ENCODE measurements around the gene PUM1. TPM values are rescaled to one million over a fixed set of nuclear protein-coding genes. Genes with fewer than 3 reads are reported as not detected.
"Not testable (repeated sequence)": the region's sequence is repeated elsewhere in the genome, so short reads cannot be mapped to it uniquely, and the experiment has no call there.

Gene PUM1
- total RNA-seq, 1 donor from 2014 or later = 105 TPM

DNA sequence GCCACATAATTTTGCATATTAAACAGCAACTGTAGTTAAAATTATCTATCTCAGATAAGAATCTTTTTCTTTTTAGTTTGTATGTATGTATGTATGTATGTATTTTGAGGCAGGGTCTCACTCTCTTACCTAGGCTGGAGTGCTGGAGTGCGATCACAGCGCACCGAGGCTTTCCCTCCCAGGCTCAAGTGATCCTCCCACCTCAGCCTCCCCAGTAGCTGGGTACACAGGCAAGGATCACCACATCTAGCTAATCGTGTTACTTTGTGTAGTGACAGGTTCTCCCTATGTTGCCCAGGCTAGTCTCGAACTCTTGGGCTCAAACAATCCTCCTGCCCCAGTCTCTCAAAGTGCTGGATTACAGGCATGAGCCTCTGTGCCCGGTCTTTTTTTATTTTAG lies 30.5 kb upstream of the PUM1 start:
- Mint-ChIP-seq H3K4me1 (ENCODE audit: low read depth) (peaks cover 19% of the 10 kb centered on the region), H3K9me3 (ENCODE audit: low read depth) (no peaks in the 10 kb centered on the region), H3K4me3 (ENCODE audit: unreplicated experiment) (no peak overlapping the region), H3K27me3 (ENCODE audit: low read depth) (no peaks in the 10 kb centered on the region), H3K36me3 (ENCODE audit: low read depth) (no peaks in the 10 kb centered on the region), H3K27ac (ENCODE audit: unreplicated experiment) (no peak overlapping the region)
- DNase-seq (ENCODE audit: low spot score) = no peak
- no peak for TF ChIP-seq CTCF (IDR thresholded peaks at IDR 0.05)

DNA sequence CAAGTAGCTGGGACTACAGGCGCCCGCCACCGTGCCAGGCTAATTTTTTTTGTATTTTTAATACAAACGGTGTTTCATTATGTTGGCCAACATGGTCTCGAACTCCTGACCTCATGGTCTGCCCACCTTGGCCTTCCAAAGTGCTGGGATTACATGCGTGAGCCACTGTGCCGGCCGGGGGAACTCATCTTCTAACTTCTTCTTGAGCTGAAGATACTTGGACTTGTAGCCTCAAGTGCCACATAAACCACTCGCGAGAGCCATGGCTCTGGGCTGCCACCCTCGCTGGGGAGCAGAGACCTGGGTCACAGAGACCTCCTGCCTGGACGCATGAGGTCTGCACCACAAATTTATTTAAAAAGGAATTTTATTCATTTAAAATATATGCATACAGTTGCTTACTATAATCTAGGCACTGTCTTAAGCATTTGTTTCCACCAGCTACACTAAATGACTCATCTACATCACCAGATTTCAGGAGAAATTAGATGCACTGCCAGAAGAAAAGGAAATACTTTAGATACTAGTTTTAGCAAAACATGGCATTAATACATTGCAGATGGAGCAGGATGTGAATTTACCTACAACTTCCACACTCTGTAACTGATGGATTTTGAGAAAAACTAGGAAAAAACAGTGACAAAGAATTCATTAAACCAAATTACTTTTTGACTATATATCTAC lies 29.9 kb upstream of the PUM1 start:
- TF ChIP-seq CTCF (IDR thresholded peaks at IDR 0.05) = no peak
- Mint-ChIP-seq H3K4me3 (ENCODE audit: unreplicated experiment) (no peak overlapping the region), H3K36me3 (ENCODE audit: low read depth) (no peaks in the 10 kb centered on the region), H3K27me3 (ENCODE audit: low read depth) (no peaks in the 10 kb centered on the region), H3K9me3 (ENCODE audit: low read depth) (no peaks in the 10 kb centered on the region), H3K27ac (ENCODE audit: unreplicated experiment) (peak overlapping the region; percentile 83), H3K4me1 (ENCODE audit: low read depth) (peaks cover 15% of the 10 kb centered on the region)
- DNase-seq (ENCODE audit: low spot score) = no peak

DNA sequence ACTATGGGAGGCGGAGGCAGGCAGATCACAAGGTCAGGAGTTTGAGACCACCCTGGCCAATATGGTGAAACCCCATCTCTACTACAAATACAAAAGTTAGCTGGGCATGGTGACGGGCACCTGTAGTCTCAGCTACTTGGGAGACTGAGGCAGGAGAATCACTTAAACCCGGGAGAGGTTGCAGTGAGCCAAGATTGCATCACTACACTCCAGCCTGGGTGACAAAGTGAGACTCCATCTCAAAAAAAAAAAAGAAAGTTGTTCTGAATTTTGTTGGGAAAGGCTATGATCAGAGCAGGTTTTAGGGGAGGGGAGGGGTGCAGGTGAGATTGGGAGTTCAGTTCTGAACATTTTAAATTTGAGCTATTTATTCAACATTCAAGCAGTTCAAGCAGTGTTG lies 22.6 kb upstream of the PUM1 start:
- H3K27me3 Mint-ChIP-seq (ENCODE audit: low read depth); H3K4me3 Mint-ChIP-seq (ENCODE audit: unreplicated experiment); DNase-seq (ENCODE audit: low spot score); H3K4me1 Mint-ChIP-seq (ENCODE audit: low read depth); H3K9me3 Mint-ChIP-seq (ENCODE audit: low read depth); H3K27ac Mint-ChIP-seq (ENCODE audit: unreplicated experiment); H3K36me3 Mint-ChIP-seq (ENCODE audit: low read depth): not testable (repeated sequence)

DNA sequence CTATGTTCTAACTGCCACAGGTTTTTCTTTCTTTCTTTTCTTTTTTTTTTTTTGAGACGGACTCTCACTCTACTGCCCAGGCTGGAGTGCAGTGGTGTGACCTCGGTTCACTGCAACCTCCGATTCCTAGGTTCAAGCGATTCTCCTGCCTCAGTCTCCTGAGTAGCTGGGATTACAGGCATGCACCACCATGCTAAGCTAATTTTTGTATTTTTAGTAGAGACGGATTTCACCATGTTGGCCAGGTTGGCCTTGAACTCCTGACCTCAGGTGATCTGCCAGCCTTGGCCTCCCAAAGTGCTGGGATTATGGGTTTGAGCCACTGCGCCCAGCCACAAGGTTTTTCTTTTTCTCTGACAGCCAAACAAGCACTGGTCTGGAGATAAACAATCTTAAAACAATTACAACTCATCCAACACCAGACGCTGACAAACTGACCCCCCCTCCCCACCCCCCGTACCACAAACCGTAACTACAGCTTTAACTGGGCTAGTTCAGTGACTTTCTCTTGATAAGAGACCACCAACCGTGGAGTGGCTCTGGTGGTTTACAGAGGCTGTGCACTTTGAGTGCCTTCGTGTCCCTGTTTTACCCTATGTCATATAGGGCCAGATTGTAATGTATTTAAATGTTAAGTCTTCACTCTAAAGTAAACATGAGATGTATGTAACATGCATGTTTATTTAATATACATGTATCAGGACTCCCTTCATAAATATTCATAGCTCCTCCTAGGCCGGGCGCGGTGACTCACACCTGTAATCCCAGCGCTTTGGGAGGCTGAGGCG lies 19.5 kb upstream of the PUM1 start:
- H3K27ac Mint-ChIP-seq (ENCODE audit: unreplicated experiment) = no peak overlapping the region
- no peak overlapping the region for H3K4me3 Mint-ChIP-seq (ENCODE audit: unreplicated experiment)
- H3K4me1 Mint-ChIP-seq (ENCODE audit: low read depth) = no peaks in the 10 kb centered on the region
- H3K27me3 Mint-ChIP-seq (ENCODE audit: low read depth) = no peaks in the 10 kb centered on the region
- no peaks in the 10 kb centered on the region for H3K36me3 Mint-ChIP-seq (ENCODE audit: low read depth)
- TF ChIP-seq CTCF (IDR thresholded peaks at IDR 0.05) = no peak
- no peaks in the 10 kb centered on the region for H3K9me3 Mint-ChIP-seq (ENCODE audit: low read depth)
- DNase-seq (ENCODE audit: low spot score) = peak; percentile 55

DNA sequence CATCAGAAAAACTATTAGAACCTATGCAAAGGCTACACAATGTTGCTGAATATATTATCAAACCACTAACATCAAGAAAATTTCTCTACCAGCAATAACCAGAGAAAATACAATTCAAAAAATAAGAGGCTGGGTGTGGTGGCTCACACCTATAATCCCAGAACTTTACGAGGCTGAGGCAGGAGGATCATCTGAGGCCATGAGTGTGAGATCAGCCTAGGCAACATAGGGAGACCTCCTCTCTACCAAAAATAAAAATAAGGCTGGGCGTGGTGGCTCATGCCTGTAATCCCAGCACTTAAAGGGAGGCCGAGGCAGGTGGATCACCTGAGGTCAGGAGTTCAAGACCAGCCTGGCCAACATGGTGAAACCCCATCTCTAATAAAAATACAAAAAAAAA lies 16.9 kb upstream of the PUM1 start:
- Mint-ChIP-seq H3K4me3 (ENCODE audit: unreplicated experiment) (no peak overlapping the region), H3K27me3 (ENCODE audit: low read depth) (no peaks in the 10 kb centered on the region), H3K9me3 (ENCODE audit: low read depth) (no peaks in the 10 kb centered on the region)

More for the DNA sequence above, 16.9 kb upstream of the PUM1 start:
- no peak overlapping the region for H3K27ac Mint-ChIP-seq (ENCODE audit: unreplicated experiment)
- no peaks in the 10 kb centered on the region for H3K4me1 Mint-ChIP-seq (ENCODE audit: low read depth)
- DNase-seq (ENCODE audit: low spot score) = peak; percentile 1
- no peak for TF ChIP-seq CTCF (IDR thresholded peaks at IDR 0.05)
- H3K36me3 Mint-ChIP-seq (ENCODE audit: low read depth) = no peaks in the 10 kb centered on the region

Measured in chondrocyte (in vitro differentiated cells).